GM18508 (cell line): ENCODE data around the gene JOSD1.

Experiments
- ATAC-seq: cut with Tn5 transposase; IDR thresholded peaks from one replicate; pipeline ENCODE4 v1.9.1; 2021; ENCODE audit warnings: moderate number of reproducible peaks; ENCODE audit not compliant: insufficient read depth, unreplicated experiment

The JOSD1 gene

GRCh38 chr22:38715852-38716251 is 15.1 kb upstream of the JOSD1 start:
- ATAC-seq: no peak

DNA sequence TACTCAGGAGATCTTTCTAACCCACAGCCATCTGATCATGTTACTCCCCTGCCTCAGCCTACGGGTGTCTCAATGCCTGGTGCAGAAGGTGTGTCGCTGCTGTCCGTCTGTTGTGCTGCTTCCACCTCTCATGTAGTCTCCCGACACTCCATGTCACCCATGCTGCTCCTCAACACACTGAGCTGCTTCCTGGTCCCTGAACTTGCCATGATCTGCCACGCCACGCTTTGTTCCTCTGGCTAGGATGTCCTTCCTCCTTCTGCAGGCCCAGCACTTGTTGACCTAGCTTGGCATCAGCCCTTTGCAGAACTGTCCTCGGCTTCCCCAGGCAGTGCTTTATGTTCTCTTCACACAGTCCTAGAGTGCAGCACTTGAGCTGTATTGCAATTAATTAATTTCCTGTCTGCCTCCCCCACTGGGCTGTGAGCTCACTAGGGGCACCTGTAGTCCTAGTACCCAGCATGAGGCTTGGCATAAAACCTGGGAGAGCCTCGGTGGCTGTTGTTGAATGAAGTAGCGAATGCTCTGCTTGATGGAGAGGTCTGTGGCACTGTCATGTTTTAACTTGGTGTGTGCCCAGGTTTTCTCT is 14.5 kb upstream of the JOSD1 start:
- ATAC-seq: no peak

DNA sequence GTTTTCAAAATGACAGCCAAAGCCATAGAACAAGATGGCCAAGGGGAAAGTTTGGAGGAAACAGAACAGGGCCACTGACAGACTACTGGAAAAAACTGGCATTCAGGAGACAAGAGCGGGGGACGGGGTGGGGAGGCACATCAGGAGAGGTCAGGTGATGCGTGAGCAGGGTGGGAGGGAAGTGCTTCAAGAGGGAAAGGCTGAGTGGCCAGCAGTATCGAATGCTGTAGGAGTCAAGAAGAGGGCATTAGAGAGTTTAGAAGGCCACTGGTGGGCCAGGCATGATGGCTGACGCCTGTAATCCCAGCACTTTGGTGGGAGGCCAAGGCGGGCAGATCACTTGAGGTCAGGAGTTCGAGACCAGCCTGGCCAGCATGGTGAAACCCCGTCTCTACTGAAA is 13.2 kb upstream of the JOSD1 start:
- no peak for ATAC-seq

DNA sequence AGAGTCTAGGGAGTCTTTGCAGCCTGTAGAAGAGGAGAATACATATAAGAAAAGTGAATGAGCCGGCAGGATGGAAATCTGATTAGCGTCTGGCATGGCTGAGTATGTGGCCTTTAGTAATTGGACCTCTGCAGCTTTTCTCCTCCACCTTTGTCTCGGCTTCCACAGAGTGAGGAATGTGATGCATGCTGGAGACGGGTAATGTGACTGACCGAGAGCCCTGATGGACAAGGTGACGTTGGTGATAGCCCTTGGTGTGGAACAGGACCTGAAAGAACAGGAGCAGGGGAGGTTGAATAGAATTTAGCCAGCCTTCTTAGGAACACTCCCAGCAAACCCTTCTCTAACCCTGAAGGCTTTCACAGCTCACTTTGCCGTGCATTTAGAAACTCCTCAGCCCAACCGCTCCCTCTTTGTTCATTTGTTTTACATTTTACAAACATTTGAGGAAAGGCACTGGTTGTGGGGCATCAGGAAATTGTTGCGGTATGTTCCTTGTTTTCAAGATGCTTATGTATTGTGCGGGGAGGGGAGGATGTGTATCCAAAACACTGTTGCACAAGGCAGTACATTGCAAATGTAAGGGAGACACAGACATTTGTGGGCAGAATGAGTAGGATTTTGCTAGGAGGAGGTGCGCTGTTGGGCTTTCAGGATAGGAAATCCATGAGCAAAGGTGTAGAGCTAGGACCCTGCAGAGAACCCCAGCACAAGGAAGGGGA is 11.9 kb upstream of the JOSD1 start:
- no peak for ATAC-seq

DNA sequence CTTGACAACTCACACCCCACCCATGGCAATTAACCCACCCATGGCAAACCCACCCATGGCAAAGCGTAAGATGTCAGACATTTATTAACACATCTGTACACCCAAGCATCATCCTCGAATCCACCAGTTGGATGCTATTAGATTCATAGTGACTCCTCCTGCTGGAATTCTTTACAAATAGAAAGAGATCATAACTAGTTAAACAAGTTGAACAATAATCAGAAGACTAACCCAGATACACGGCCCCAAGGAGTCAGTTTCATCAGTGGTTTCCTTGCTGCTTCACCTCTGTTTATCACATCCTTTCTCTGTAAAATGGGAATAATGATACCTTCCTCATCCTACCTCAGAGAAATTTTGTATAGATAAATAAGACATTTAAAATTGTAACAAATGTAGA is 10.1 kb upstream of the JOSD1 start:
- ATAC-seq: no peak

- no peak for ATAC-seq
Measured at GRCh38 chr22:38710351-38710750, 9.6 kb upstream of the JOSD1 start.

DNA sequence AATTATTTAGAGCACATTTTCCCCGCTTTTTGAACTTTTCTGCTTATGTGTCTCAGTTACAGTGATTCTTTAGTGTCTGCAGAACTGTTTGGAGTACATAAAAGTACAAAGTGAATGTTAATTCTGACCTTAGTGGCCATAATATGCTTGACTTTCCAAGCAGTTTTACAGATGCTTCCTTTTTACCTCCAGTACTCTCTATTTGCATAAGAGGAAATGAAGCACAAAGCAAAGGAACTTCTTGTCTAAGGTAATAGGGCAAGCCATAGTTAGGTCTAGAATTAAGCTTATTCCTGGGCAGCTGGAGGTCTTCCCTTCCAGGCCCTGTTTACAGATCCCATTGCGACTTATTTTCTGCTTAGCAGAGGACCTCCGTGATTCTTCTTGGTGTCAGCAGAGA is 8.6 kb upstream of the JOSD1 start:
- ATAC-seq: no peak

DNA sequence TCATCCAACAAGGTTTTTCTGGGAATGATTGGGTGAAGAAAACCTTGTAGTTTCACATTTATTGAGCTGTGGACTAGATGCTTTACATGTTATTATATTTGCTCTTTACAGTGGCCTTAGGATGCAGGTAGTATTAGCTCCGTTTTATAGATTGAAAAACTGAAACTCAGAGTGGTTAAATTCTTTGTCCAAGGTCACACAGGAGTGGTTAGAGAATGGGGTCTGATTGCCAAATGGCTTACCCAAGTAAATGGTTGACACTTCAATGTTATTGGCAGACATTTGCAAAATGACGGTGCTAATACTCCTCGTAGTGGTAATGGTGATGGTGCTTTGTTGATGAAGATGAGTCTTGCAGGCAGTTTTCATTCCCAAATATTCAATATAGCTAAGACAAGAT is 7.2 kb upstream of the JOSD1 start:
- ATAC-seq: no peak

DNA sequence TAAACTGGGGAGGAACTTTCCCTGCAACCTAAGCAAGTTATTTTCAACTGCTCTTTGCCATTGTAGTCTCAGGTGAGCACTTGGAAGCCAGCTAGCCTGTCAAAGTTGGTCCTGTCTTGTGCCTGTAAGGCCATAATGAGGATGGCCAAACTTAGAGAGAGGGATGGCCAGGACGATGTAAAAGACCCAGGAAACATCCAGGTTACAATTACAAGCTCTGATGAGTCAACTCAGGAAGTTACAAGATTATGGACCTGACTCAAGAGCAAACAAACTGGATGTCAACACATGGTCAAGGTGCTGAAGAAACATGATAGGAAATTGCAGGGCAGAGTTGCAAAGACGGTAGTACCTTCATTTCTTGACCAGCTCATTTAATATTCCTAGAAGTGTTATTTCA is 6.6 kb upstream of the JOSD1 start:
- no peak for ATAC-seq

- no peak for ATAC-seq
Measured at GRCh38 chr22:38706901-38707195, 6.1 kb upstream of the JOSD1 start.

DNA sequence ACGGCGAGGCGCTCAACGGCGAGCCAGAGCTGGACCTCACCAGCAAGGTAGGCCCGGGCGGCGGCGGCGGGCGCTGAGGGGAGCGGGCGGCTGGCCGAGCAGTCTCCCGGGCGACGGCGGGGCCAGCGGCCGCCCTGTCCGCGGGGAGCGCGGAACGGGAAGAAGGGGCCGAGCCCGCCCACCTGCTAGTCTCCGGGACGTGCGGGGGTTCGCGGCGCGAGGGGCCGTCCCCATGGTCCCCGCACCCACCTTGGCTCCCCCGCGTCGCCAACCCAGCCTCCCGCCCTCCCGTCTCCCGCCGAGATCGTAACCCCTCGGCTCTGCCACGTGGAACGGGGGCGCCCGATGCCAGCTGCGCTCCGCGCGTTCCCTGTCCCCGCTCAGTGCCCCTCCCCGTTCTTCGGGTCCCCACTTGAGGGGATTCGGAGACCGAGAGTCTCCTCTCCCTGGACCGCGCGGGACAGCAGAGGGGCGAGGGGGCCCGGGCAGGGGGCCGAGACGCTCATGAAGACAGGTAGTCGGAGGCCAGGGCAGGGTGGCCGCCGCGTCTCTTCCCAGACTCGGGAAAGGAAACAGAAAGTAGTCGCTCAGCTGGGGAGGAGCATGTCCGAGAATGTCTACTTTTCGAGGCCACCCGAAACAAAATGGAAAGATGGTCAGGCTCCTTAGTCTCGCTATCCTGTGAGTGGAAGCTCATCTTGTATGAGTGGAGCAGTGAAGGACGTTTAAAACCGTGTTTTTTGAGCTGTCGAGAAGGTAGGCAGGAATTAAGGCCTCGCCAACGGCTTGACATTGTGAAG is 5.6 kb upstream of the JOSD1 start:
- ATAC-seq: no peak

DNA sequence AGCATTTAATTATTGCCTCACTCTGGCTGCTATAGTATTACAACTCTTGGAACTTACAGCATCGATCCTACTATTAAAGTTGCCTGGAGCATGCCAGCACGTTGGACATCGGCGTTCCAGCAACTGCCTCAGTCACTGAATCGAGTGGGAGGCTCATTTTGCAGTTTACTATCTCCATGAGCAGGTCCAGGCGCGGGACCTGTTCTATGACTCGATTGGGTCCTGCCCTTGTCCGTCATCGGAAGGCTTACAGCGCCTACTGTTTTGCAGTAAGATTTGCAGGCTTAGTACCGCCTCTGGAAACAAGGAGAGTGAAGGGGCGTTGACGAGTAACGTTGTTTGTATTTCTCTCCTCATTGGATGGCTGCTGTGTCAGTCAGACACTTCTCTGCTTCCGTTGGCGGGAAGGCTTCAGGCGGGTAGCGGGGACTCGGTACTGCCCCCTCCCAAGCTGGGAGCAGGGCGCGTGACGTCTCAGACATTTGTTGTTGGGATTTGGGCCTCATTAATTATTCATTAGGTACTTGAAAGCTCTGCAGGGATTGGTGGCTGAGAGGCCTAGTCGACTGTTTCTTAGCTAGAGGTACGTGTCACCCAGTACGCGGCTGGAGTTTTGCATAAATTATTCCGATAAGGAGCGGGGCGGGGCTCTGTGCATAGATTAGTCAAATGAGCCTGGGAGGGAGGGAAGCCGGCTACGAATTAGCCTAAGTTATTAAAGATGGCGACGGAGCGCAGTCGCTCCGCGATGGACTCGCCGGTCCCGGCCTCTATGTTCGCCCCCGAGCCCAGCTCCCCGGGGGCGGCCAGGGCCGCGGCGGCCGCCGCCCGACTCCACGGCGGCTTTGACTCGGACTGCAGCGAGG is 4.7 kb upstream of the JOSD1 start, which contains the start of gene GTPBP1:
GTPBP1 (plus strand) TSS at position 710 of the 866 bp plus-strand sequence; CDS start at position 722, 12 bp downstream.
- peak; percentile 61 for ATAC-seq

- ATAC-seq: no peak
Measured at GRCh38 chr22:38704654-38705234, 4.0 kb upstream of the JOSD1 start.

DNA sequence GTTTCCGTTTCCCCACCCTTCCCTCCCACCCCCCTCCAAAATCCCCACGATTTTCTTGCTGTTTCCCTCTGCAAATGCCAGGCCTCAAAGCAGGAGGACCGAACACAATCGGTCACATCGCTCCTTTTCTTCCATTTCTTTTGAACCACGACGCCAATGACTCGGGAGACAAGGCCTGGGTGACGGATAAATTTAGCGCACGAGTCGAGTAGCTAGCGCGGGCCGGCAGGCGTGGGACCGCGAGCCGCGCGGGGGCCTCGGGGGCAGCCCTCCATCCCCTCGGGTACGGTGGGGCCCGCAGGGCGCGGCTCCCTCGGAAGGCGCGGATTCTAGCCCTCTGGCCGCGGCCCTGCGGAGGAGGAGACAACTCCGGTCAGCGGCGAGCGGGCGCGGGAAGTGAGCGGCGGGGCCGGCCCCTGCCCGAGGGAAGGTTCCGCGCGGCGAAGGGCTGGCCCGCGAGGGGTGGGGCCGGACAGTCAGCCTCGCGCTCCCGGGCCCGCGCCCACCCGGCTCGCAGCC is 414 bp downstream of the JOSD1 start:
- ATAC-seq: no peak

GRCh38 chr22:38699784-38700183 is 959 bp downstream of the JOSD1 start:
- no peak for ATAC-seq

DNA sequence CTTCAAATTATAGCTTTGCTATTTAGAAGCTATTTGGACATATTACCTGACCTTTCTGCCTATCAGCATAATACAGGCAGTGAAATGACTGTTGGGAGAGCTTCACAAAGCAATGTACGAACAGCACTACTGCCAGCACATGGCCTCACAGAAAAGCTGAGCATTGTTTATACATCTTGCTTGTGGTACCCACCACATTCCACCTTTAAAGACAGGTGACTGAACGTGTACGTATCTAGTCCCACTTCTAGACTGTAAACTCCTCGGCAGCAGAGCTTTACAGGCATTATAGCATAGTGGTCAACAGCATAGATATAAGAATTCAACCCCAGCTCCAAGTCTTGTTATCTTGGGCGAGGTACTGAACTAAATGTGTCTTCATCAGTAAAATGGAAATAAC is 1.6 kb downstream of the JOSD1 start:
- ATAC-seq: no peak

GRCh38 chr22:38698407-38699094 is 2.2 kb downstream of the JOSD1 start:
- no peak for ATAC-seq

GRCh38 chr22:38697425-38698089 is 3.2 kb downstream of the JOSD1 start:
- no peak for ATAC-seq
